GM18502 (cell line): ENCODE data around the gene SPARC.
A peak's percentile ranks its signal among the peaks of the same experiment; 100 is the strongest.
"Not testable (repeated sequence)": the region's sequence is repeated elsewhere in the genome, so short reads cannot be mapped to it uniquely, and the experiment has no call there.

Experiments used
- ATAC-seq: cut with Tn5 transposase; IDR thresholded peaks from one replicate; pipeline ENCODE4 v1.9.1; 2021; ENCODE audit warnings: mild to moderate bottlenecking; ENCODE audit not compliant: unreplicated experiment, poor library complexity

The SPARC gene

GRCh38 chr5:151703227-151703626 is 16.5 kb upstream of the SPARC start:
- peak; percentile 95 for ATAC-seq

- ATAC-seq, result peak; percentile 53
Measured at GRCh38 chr5:151700820-151701219, 14.1 kb upstream of the SPARC start.

DNA sequence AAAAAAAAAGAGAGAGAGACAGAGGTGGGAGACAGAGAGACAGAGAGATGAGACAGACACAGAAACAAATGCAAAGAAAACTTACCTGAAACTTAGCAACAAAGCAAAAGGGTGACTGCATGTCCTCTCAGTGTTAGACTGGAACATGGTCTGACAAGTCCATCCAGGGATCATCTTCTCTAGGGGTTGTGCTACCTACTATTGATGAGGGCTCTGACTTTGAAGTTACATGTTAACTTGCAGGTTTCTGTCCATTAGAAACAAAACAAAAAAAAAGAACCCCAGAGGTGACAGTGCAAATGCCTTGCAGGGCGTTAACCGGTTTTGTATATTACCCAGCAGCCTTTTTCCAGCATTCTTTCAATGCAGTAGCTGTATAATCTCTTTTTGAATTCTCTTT is 13.6 kb upstream of the SPARC start:
- ATAC-seq, result no peak

GRCh38 chr5:151699071-151699901 is 12.6 kb upstream of the SPARC start:
- ATAC-seq, result no peak

DNA sequence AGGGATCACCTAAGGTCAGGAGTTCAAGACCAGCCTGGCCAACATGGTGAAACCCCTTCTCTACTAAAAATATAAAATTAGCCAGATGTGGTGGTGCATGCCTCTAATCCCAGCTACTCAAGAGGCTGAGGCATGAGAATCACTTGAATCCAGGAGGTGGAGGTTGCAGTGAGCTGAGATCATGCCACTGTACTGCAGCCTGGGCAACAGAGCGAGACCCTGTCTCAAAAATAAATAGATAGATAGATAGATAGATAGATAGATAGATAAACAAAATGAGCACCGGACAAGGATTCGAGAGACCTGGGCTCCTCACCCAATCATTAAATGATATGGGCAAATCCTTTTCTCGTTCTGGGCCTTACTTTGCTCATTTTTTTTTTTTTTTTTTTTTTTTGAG is 11.4 kb upstream of the SPARC start:
- not testable (repeated sequence) for ATAC-seq

DNA sequence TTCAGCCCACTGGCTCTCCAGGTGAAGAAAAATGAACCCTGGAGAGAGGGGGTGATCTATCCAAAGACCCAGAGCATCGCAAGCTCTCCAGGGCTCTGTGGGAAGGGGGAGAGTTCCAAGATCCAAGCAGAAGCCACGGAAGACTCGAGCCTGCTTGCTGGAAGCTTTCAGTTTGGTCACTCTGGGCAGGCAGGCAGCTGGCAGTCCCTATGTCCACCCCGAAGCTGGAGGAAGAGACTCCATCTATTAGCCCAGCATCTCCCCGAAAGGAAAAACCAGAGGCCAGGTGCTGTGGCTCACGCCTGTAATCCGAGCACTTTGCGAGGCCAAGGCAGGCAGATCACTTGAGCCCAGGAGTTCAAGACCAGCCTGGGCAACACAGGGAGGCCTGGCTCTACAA is 10.7 kb upstream of the SPARC start:
- ATAC-seq, result no peak

- ATAC-seq, result no peak
Measured at GRCh38 chr5:151696470-151697061, 9.9 kb upstream of the SPARC start.

DNA sequence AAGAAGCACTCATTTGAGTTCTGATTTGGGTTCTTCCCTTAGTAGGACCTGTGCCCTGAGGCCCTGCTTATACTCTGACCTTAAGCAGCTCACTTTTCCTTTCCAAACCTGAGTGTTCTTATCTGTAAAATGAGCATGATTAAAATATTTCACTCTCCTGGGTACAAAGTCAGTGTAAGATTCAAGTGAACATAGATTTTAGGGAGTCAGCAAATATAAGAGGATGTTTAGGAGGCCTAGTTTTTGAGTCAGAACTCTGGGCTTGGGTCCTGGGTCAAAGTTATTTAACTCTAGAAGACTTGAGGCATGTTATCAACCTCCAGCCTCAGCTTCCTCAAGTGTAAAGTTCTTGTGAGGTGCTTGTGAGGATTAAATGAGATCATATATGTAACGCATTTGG is 8.7 kb upstream of the SPARC start:
- ATAC-seq, result no peak

- no peak for ATAC-seq
Measured at GRCh38 chr5:151694035-151694485, 7.3 kb upstream of the SPARC start.

GRCh38 chr5:151692312-151692711 is 5.6 kb upstream of the SPARC start:
- ATAC-seq, result no peak

DNA sequence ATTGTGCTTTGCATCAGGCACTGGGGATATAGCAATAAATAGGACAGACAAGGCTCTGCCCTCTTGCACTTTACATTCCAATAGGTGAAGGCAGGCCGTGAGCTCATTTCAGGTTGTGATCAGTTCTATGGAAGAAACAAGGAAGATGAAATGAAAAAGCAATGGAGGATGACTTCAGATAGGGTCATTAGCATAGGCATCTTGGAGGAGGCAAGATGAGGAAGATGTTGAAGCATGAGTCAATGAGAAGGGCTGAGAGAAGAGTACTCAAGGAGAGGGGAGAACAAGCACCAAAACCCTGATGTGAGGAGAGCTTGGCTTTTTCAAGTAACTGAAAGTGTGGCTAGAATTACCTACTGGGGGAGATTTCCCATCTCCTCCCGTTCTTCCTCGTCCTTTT is 5.0 kb upstream of the SPARC start:
- no peak for ATAC-seq

GRCh38 chr5:151689591-151689990 is 2.9 kb upstream of the SPARC start:
- not testable (repeated sequence) for ATAC-seq

DNA sequence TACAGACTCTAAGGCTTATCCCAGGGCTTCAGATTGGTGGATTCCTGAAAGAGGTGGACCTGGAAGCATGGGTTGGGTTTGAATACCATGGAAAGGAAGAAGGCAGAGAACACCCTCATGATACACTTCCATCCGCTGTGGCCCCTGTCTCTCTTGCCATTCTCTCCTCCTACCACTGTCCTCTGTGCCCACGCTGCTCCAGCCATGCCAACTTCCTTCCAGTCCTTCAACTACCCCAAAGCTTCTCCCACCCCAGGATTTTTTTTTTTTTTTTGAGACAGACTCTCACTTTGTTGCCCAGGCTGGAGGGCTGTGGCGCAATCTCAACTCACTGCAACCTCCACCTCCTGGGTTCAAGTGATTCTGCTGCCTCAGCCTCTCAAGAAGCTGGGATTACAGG is 1.7 kb upstream of the SPARC start:
- ATAC-seq, result no peak

DNA sequence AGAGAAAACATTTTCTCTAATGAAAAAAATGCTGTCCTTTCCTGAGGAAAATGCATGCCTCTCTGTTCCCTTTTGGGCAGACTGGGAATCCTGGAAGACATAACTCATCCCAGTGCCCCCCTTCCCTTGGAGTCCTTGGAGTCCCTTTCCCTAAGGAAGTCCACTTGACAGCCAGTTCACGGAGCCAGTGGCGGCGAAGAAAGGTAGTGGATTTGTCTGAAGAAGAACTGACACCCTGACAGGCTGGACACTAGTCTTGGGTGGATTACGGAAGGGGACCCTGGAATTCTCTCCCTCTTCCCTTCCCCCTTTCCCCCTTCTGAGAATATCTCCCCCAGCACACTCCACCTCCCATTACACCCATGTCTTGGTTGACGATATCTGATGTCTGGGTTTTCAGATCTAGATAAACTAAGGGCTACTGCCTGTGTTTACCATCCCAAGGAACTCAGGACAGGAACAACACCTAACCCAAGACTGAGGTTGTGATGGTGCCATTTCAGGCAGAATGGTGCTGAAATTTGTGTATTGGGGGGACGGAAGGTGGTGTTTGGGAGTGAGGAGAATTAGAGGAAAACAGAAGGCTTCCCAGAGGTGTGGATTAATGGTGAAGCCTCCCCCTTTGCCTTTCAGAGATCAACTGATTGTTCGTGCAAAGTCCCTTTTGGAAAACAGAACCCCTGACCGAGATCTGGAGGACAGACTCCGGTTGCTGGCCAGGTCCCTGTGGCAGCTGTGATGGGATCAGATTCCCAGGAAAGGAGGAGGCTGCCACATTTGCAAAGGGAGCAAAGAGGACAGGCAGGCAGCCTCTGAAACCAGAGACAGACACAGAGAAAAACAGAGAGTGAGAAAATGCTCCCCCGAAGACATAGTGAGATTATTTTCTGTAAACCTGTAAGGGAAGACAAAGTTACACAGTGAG is 704 bp downstream of the SPARC start:
- no peak for ATAC-seq

DNA sequence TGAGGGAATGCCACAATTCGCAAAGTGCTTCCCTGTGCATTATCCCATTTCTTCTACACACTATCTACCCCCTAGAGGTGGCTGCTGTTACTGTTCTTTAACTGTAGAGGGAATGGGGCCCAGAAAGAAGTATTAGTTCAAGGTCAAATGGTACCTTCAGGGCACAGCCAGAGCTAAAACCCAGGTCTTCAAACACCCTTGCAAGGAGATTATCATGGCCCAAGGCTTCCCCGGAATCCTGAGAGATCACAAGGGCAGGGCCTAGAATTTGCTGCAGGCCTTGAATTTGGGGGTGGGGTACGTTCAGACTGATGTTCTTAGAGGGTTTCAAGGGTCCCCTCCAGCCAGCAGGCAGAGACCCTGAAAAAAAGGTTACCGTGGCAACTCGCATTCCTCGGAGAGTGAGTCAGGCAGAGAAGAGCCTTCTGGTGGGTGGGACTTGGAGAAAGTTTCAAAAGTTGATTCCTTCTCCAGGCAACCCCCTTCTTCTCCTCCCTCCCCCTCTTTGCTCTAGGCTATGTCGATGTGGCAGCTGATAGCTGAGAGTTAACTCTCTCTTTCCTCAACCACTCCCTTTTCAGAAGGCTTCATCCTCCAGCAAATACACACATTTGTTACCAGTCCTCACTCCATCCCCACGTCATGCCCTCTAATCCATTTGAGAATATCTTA is 1.9 kb downstream of the SPARC start:
- no peak for ATAC-seq

DNA sequence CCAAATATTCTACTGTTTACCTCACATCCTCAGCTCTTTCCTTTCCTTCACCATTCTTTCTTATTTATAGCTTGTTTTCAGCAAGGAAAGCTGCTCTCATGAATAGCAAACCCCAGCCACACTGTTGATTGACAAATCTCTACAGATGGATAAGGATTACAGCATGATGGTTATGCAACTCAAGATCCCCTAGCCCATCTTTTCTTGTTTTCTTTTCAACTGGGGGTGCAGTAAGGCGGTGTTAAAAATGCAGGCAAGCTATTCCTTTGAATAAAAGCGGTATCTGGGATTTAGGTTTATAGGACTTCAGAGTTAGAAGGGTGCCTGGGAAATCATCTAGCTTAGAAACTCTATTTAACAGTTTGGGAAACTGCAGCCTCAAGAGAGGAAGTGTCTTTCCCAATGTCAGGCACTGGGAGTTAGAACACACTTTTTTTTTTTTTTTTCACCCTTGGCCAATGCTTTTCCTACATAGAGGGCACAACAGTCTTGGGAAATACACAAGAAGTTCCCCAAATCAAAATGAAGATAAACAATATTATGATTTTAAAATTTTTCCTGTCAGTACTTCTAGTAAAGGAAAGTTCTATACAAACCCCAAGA is 2.6 kb downstream of the SPARC start:
- no peak for ATAC-seq

GRCh38 chr5:151683444-151683843 is 3.3 kb downstream of the SPARC start:
- no peak for ATAC-seq

DNA sequence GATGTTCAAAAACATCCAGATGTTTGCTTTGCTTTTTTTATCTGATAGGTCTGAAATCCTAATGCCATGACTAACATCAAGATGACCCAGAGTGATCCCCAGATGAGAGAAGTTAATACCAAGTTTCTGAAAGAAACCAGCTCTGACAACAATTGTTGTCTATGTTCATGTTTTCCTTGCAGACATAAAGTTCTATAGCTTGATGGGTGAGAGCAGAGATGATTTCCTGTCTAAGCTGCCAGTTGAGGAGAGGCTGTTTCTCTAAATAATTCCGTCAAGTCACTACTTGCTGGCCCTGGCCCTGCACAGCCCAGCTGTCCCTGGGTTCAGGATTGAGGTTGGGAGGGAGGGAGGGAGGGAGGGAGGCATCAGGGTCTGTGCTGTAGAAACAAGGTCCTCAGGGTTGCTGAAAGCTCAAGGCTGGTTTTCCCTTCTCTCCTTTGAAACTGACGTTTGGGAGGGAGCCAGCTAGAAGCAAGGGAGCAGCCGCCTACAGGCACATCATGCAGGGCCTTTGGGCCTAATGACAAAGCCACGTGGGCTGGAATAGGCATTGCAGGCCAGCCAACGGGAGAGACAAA is 3.9 kb downstream of the SPARC start:
- no peak for ATAC-seq

DNA sequence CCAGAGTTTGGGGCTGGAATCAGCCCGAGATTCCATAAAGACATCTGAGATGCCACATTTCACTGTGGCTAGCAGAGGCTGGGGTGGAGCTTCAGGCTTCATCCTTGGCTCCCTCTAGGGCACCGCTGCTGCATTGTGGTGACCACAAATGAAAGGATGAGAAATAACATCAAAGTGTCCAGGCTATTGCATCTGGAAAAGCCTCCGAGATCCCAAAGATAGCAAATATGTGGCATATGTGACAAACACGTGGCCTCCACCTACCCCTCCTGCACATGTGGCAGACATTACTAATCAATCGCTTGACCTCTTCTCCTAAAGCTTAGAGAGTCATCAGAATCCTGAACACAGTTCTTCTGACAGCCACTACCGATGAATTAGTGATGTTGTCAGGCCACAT is 4.5 kb downstream of the SPARC start:
- no peak for ATAC-seq
